Hematopoietic multipotent progenitor cell (in vitro differentiated cells): ENCODE results near the gene COPZ2. TPM values are rescaled to one million over a fixed set of nuclear protein-coding genes. Genes with fewer than 3 reads are reported as not detected.
"Not testable (repeated sequence)": the region's sequence is repeated elsewhere in the genome, so short reads cannot be mapped to it uniquely, and the experiment has no call there.

Source experiments
- DNase-seq, 3 donors: peaks; one replicate each; pipeline ENCODE4 v3.0.0-alpha.2; 2011 to 2015; ENCODE audit warnings: low read depth in 2 of 3, low spot score in 2 of 3
- small RNA-seq: library from RNA; depleted of rRNA; stranded (forward); fragments of <200 nt; gene quantifications from one replicate; pipeline ENCODE3, GENCODE V24; 2012
- total RNA-seq: library from RNA; depleted of rRNA; stranded (reverse); fragments of >200 nt; gene quantifications from one replicate; pipeline ENCODE4 v1.2.3, GENCODE V29; 2012

COPZ2 gene
- total RNA-seq, 1 donor, result not detected

GRCh38 chr17:47989700-47990099 lies 47.9 kb downstream of the COPZ2 start:
- no peak for DNase-seq

- DNase-seq, result no peak
Observed at GRCh38 chr17:47989159-47989558, 48.4 kb downstream of the COPZ2 start.

GRCh38 chr17:47988445-47988844 lies 49.2 kb downstream of the COPZ2 start:
- not testable (repeated sequence) for DNase-seq

- no peak for DNase-seq
Observed at GRCh38 chr17:47987240-47987835, 50.3 kb downstream of the COPZ2 start.

- no peak for DNase-seq
Observed at GRCh38 chr17:47986520-47986919, 51.1 kb downstream of the COPZ2 start.

GRCh38 chr17:47983492-47984223 lies 53.9 kb downstream of the COPZ2 start:
- DNase-seq, result no peak

GRCh38 chr17:47982645-47983390 lies 54.8 kb downstream of the COPZ2 start:
- peak in 1 of 3 donors; percentile 15 for DNase-seq

GRCh38 chr17:47982091-47982617 lies 55.4 kb downstream of the COPZ2 start:
- no peak for DNase-seq

GRCh38 chr17:47981462-47981861 lies 56.1 kb downstream of the COPZ2 start:
- DNase-seq, result peak in 2 of 3 donors; percentile 45 to 81

GRCh38 chr17:47980541-47980940 lies 57.1 kb downstream of the COPZ2 start:
- no peak for DNase-seq

GRCh38 chr17:47978324-47978723 lies 59.3 kb downstream of the COPZ2 start:
- peak; percentile 31 to 76 (median 64) for DNase-seq

Small RNA genes lying within 50 kb of the gene (small RNA-seq; reads per million reads assigned to genes)
- gene AC004477.2 (not detected), gene MIR152 (53.9 reads per million, percentile 96 among the genes with 10 or more reads in this experiment)

Other genes starting within 250 kb of the COPZ2 start
- gene OSBPL7, start 216.0 kb downstream of the COPZ2 start, total RNA-seq, result 29.6 TPM
- gene MRPL10, start 206.3 kb downstream of the COPZ2 start, total RNA-seq, result 93.2 TPM
- 0.27 TPM for gene LRRC46, start 206.1 kb downstream of the COPZ2 start, total RNA-seq
- gene SCRN2, start 196.5 kb downstream of the COPZ2 start, total RNA-seq, result 110 TPM
- gene SP6, start 186.6 kb downstream of the COPZ2 start, total RNA-seq, result 0.27 TPM
- 7.5 TPM for gene SP2, start 141.6 kb downstream of the COPZ2 start, total RNA-seq
- 26.7 TPM for gene PNPO, start 96.2 kb downstream of the COPZ2 start, total RNA-seq
- not detected for gene PRR15L, start 79.9 kb downstream of the COPZ2 start, total RNA-seq
- 102 TPM for gene CDK5RAP3, start 66.7 kb downstream of the COPZ2 start, total RNA-seq
- 39.0 TPM for gene NFE2L1, start 10.6 kb upstream of the COPZ2 start, total RNA-seq
- 8.6 TPM for gene CBX1, start 63.7 kb upstream of the COPZ2 start, total RNA-seq
- 7.3 TPM for gene SNX11, start 70.0 kb upstream of the COPZ2 start, total RNA-seq